Measurements from ENCODE around the gene SERPINA6.

GRCh38 chr14:94354638-94355185 is 31.6 kb upstream of the SERPINA6 start:
- TF ChIP-seq CTCF (IDR thresholded peaks at IDR 0.05; ENCODE audit: borderline replicate concordance, extremely low read depth, low read length, poor library complexity, severe bottlenecking) (no peak), EZH2 (IDR thresholded peaks at IDR 0.05; ENCODE audit: borderline replicate concordance, low read depth, low read length, severe bottlenecking) (no peak)

All from DND-41 (cell line).